ENCODE results near the gene UBE2E2. TPM values are rescaled to one million over a fixed set of nuclear protein-coding genes. Genes with fewer than 3 reads are reported as not detected.
"Not testable (repeated sequence)": the region's sequence is repeated elsewhere in the genome, so short reads cannot be mapped to it uniquely, and the experiment has no call there.

UBE2E2 gene
- total RNA-seq, 2 experiments from 2014 or later = 11.3 to 11.8 TPM

- H3K9me3 Mint-ChIP-seq (ENCODE audit: insufficient read depth) = no peaks in the 10 kb centered on the region
- no peak for DNase-seq
- ATAC-seq = no peak
- ChIA-PET CTCF (no interaction called here), POLR2A (no interaction called here)
- H3K36me3 Mint-ChIP-seq (ENCODE audit: low read depth) = no peaks in the 10 kb centered on the region
- H3K4me1 Mint-ChIP-seq (ENCODE audit: low read depth) = peaks cover 2% of the 10 kb centered on the region
- H3K4me3 Mint-ChIP-seq = no peak overlapping the region
- H3K27ac Mint-ChIP-seq = no peak overlapping the region
- H3K27me3 Mint-ChIP-seq (ENCODE audit: low read depth) = no peaks in the 10 kb centered on the region
Observed at GRCh38 chr3:23607184-23607847, 404.2 kb downstream of the UBE2E2 start.

GRCh38 chr3:23608650-23609049 is 405.5 kb downstream of the UBE2E2 start:
- Mint-ChIP-seq H3K9me3 (ENCODE audit: insufficient read depth) (no peaks in the 10 kb centered on the region), H3K4me3 (no peak overlapping the region), H3K27ac (no peak overlapping the region), H3K27me3 (ENCODE audit: low read depth) (peaks cover 2% of the 10 kb centered on the region), H3K36me3 (ENCODE audit: low read depth) (no peaks in the 10 kb centered on the region), H3K4me1 (ENCODE audit: low read depth) (peaks cover 2% of the 10 kb centered on the region)
- ChIA-PET POLR2A (no interaction called here), CTCF (no interaction called here)
- ATAC-seq = no peak
- DNase-seq = no peak

GRCh38 chr3:23611737-23612295 is 408.7 kb downstream of the UBE2E2 start:
- Mint-ChIP-seq H3K4me1 (ENCODE audit: low read depth) (peaks cover 8% of the 10 kb centered on the region), H3K9me3 (ENCODE audit: insufficient read depth) (no peaks in the 10 kb centered on the region), H3K36me3 (ENCODE audit: low read depth) (peaks cover 6% of the 10 kb centered on the region), H3K4me3 (no peak overlapping the region), H3K27me3 (ENCODE audit: low read depth) (peaks cover 4% of the 10 kb centered on the region), H3K27ac (no peak overlapping the region)
- ATAC-seq (no peak), DNase-seq (no peak)
- ChIA-PET POLR2A (no interaction called here), CTCF (no interaction called here)

- ChIA-PET POLR2A (no interaction called here), CTCF (interaction anchor here (0.6 kb wide), 1 partner anchor 511 kb away, joined by 3 read pairs; no protein-coding TSS in a partner anchor)
- Mint-ChIP-seq H3K9me3 (ENCODE audit: insufficient read depth) (no peaks in the 10 kb centered on the region), H3K27ac (no peak overlapping the region), H3K27me3 (ENCODE audit: low read depth) (peaks cover 4% of the 10 kb centered on the region), H3K36me3 (ENCODE audit: low read depth) (peaks cover 7% of the 10 kb centered on the region), H3K4me1 (ENCODE audit: low read depth) (peaks cover 14% of the 10 kb centered on the region), H3K4me3 (no peak overlapping the region)
- ATAC-seq = no peak
- DNase-seq = no peak
Observed at GRCh38 chr3:23612296-23612891, 409.3 kb downstream of the UBE2E2 start.

GRCh38 chr3:23615068-23615467 is 411.9 kb downstream of the UBE2E2 start:
- H3K27ac Mint-ChIP-seq = no peak overlapping the region
- no peak for DNase-seq
- ATAC-seq = no peak
- ChIA-PET POLR2A (no interaction called here), CTCF (no interaction called here)
- no peak overlapping the region for H3K4me3 Mint-ChIP-seq
- no peaks in the 10 kb centered on the region for H3K9me3 Mint-ChIP-seq (ENCODE audit: insufficient read depth)
- H3K27me3 Mint-ChIP-seq (ENCODE audit: low read depth) = peaks cover 4% of the 10 kb centered on the region
- peaks cover 9% of the 10 kb centered on the region for H3K36me3 Mint-ChIP-seq (ENCODE audit: low read depth)
- peaks cover 16% of the 10 kb centered on the region for H3K4me1 Mint-ChIP-seq (ENCODE audit: low read depth)

GRCh38 chr3:23618475-23618874 is 415.3 kb downstream of the UBE2E2 start:
- H3K4me1 Mint-ChIP-seq (ENCODE audit: low read depth) = peaks cover 13% of the 10 kb centered on the region
- ATAC-seq; CTCF ChIA-PET; DNase-seq; H3K4me3 Mint-ChIP-seq; H3K27ac Mint-ChIP-seq; POLR2A ChIA-PET; H3K9me3 Mint-ChIP-seq (ENCODE audit: insufficient read depth); H3K36me3 Mint-ChIP-seq (ENCODE audit: low read depth); H3K27me3 Mint-ChIP-seq (ENCODE audit: low read depth): not testable (repeated sequence)

GRCh38 chr3:23619705-23620637 is 416.8 kb downstream of the UBE2E2 start:
- H3K9me3 Mint-ChIP-seq (ENCODE audit: insufficient read depth) = peaks cover 3% of the 10 kb centered on the region
- ChIA-PET CTCF (no interaction called here), POLR2A (no interaction called here)
- H3K27me3 Mint-ChIP-seq (ENCODE audit: low read depth) = peaks cover 2% of the 10 kb centered on the region
- no peak overlapping the region for H3K4me3 Mint-ChIP-seq
- DNase-seq (no peak), ATAC-seq (no peak)
- H3K27ac Mint-ChIP-seq = no peak overlapping the region
- peaks cover 9% of the 10 kb centered on the region for H3K36me3 Mint-ChIP-seq (ENCODE audit: low read depth)
- H3K4me1 Mint-ChIP-seq (ENCODE audit: low read depth) = peaks cover 13% of the 10 kb centered on the region

- Mint-ChIP-seq H3K27me3 (ENCODE audit: low read depth) (peaks cover 2% of the 10 kb centered on the region), H3K27ac (no peak overlapping the region), H3K9me3 (ENCODE audit: insufficient read depth) (peaks cover 3% of the 10 kb centered on the region), H3K4me3 (no peak overlapping the region), H3K4me1 (ENCODE audit: low read depth) (peaks cover 13% of the 10 kb centered on the region), H3K36me3 (ENCODE audit: low read depth) (peaks cover 9% of the 10 kb centered on the region)
- no peak for ATAC-seq
- ChIA-PET POLR2A (no interaction called here), CTCF (no interaction called here)
- no peak for DNase-seq
Observed at GRCh38 chr3:23620638-23621015, 417.5 kb downstream of the UBE2E2 start.

- Mint-ChIP-seq H3K27me3 (ENCODE audit: low read depth) (peaks cover 8% of the 10 kb centered on the region), H3K36me3 (ENCODE audit: low read depth) (no peaks in the 10 kb centered on the region), H3K4me1 (ENCODE audit: low read depth) (no peaks in the 10 kb centered on the region), H3K27ac (no peak overlapping the region), H3K9me3 (ENCODE audit: insufficient read depth) (peaks cover 3% of the 10 kb centered on the region), H3K4me3 (no peak overlapping the region)
- POLR2A ChIA-PET = no interaction called here
- CTCF ChIA-PET = no interaction called here
- DNase-seq (no peak), ATAC-seq (no peak)
Observed at GRCh38 chr3:23623844-23624243, 420.7 kb downstream of the UBE2E2 start.

- H3K27ac Mint-ChIP-seq = no peak overlapping the region
- peaks cover 3% of the 10 kb centered on the region for H3K9me3 Mint-ChIP-seq (ENCODE audit: insufficient read depth)
- ChIA-PET CTCF (no interaction called here), POLR2A (no interaction called here)
- no peak overlapping the region for H3K4me3 Mint-ChIP-seq
- H3K27me3 Mint-ChIP-seq (ENCODE audit: low read depth) = peaks cover 9% of the 10 kb centered on the region
- H3K36me3 Mint-ChIP-seq (ENCODE audit: low read depth) = no peaks in the 10 kb centered on the region
- no peak for DNase-seq
- no peaks in the 10 kb centered on the region for H3K4me1 Mint-ChIP-seq (ENCODE audit: low read depth)
- no peak for ATAC-seq
Observed at GRCh38 chr3:23624305-23624704, 421.2 kb downstream of the UBE2E2 start.

- ATAC-seq = no peak
- Mint-ChIP-seq H3K9me3 (ENCODE audit: insufficient read depth) (no peaks in the 10 kb centered on the region), H3K27me3 (ENCODE audit: low read depth) (peaks cover 9% of the 10 kb centered on the region), H3K36me3 (ENCODE audit: low read depth) (no peaks in the 10 kb centered on the region), H3K4me3 (no peak overlapping the region), H3K4me1 (ENCODE audit: low read depth) (no peaks in the 10 kb centered on the region), H3K27ac (no peak overlapping the region)
- CTCF ChIA-PET = no interaction called here
- POLR2A ChIA-PET = no interaction called here
- DNase-seq = no peak
Observed at GRCh38 chr3:23626442-23626841, 423.3 kb downstream of the UBE2E2 start.
